Measurements from ENCODE around the gene HOXC5.

Gene HOXC5

DNA sequence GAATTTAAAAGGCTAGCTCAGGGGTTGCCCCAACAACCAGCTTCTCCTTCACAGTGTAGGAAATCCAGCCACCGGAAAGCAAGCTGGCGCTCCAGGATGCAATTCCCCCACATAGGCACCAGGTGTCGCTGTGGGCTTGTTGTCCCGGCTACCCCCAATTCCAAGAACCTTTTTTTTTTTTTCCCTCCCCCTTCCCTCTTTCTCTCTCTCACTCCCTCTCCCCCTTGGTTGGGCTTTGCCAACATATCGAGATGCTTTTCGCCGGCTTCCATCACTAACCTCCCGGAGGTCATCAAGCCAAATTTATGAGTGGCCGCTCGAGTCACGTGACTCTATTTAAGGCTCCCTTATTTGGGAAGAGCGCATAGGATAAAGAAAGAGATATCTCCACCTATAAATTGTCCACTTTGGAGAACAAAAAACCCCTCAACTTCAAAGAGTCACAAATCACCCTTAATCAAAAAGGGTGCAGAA is at the start of gene HOXC5:
Gene HOXC5, plus strand, starts transcription at position 424 of the 474 bp plus-strand sequence. CDS start 73 bp downstream, outside the sequence.
- TF ChIP-seq CTCF (conservative IDR thresholded peaks at IDR 0.05; ENCODE audit: low read depth), result peak; percentile 92
- ChIA-PET CTCF (interaction anchor here (0.6 to 2.9 kb wide), 24 partner anchors 9 to 329 kb away, joined by 3 to 28 read pairs (median 4); partner anchors contain the start of genes HOXC10 and HOXC8), POLR2A (ENCODE audit: low non-redundant PET) (no interaction called here)
- DNase-seq (ENCODE audit: low spot score), result peak; percentile 82
- H3K27ac ChIP-seq, result no peak within 1 kb of the TSS

GRCh38 chr12:53983568-53983949 is 49.3 kb upstream of the HOXC5 start:
- DNase-seq (ENCODE audit: low spot score), result no peak
- no peak overlapping the region for H3K27ac ChIP-seq
- TF ChIP-seq CTCF (conservative IDR thresholded peaks at IDR 0.05; ENCODE audit: low read depth), result no peak
- ChIA-PET POLR2A (ENCODE audit: low non-redundant PET) (no interaction called here), CTCF (interaction anchor here (0.6 kb wide), 2 partner anchors 230 to 1941 kb away, joined by 3 to 4 read pairs; no protein-coding TSS in a partner anchor)

DNA sequence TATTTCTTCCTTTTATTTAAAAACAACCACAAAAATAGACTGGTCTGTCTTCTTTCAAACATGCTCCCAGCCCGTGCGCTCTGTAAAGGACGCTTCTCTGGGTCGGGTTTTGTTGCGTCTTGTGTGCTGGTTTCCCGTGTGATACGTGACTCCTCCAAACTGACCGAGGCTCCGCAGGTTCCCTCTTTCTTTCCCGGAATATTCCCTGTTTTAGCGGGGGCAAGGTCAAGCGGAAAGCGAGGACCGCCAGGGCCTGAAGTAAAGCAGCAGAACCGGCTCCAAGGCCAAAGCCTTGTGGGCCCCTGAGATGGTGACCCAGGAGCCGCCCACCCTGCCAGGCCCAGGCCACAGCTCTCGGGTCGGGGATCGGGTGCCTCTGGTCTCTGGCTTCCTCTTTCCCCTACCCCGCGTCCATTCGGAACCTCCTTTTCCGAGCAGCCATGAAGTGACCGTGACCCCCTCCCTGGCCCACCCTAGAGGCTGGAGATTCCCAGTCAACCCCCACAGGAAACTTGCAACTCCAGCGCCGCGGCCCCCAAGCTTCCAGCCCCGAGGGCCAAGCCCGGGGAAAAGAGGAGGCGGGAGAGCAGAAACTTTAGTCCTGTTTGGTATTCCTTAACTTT is 48.8 kb upstream of the HOXC5 start:
- CTCF ChIA-PET, result interaction anchor here (0.5 to 3.7 kb wide), 15 partner anchors 9 to 1941 kb away, joined by 3 to 25 read pairs (median 4); partner anchors contain the start of genes HOTAIR, HOXC5 and HOXC9
- no peak for DNase-seq (ENCODE audit: low spot score)
- no peak for TF ChIP-seq CTCF (conservative IDR thresholded peaks at IDR 0.05; ENCODE audit: low read depth)
- H3K27ac ChIP-seq, result no peak overlapping the region
- POLR2A ChIA-PET (ENCODE audit: low non-redundant PET), result no interaction called here

- DNase-seq (ENCODE audit: low spot score), result peak; percentile 93
- ChIA-PET CTCF (interaction anchor here (0.5 to 3.7 kb wide), 35 partner anchors 8 to 1899 kb away, joined by 3 to 25 read pairs (median 4); partner anchors contain the start of genes HOTAIR, HOXC4, HOXC5 and HOXC9), POLR2A (ENCODE audit: low non-redundant PET) (interaction anchor here (0.5 kb wide), 1 partner anchor 10 kb away, joined by 3 read pairs; no protein-coding TSS in a partner anchor)
- peak; percentile 69 for TF ChIP-seq CTCF (conservative IDR thresholded peaks at IDR 0.05; ENCODE audit: low read depth)
- H3K27ac ChIP-seq, result no peak within 1 kb of the TSS
These were observed 47.8 kb upstream of the HOXC5 start, which contains the start of gene HOXC10 for GRCh38 chr12:53984901-53985691. Gene HOXC10 (plus strand): TSS chr12:53985146. CDS start chr12:53985260, 114 bp downstream.

DNA sequence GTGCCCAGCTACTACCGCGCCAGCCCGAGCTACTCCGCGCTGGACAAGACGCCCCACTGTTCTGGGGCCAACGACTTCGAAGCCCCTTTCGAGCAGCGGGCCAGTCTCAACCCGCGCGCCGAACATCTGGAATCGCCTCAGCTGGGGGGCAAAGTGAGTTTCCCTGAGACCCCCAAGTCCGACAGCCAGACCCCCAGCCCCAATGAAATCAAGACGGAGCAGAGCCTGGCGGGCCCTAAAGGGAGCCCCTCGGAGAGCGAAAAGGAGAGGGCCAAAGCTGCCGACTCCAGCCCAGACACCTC is 47.2 kb upstream of the HOXC5 start:
- POLR2A ChIA-PET (ENCODE audit: low non-redundant PET), result interaction anchor here (0.5 to 0.6 kb wide), 2 partner anchors 9 to 367 kb away, joined by 3 read pairs; no protein-coding TSS in a partner anchor
- no peak for DNase-seq (ENCODE audit: low spot score)
- no peak for TF ChIP-seq CTCF (conservative IDR thresholded peaks at IDR 0.05; ENCODE audit: low read depth)
- H3K27ac ChIP-seq, result no peak overlapping the region
- CTCF ChIA-PET, result interaction anchor here (0.5 to 3.7 kb wide), 17 partner anchors 15 to 1898 kb away, joined by 3 to 25 read pairs (median 6); partner anchors contain the start of genes HOXC5 and HOXC9
